ENCODE measurements around the gene EFEMP2.
A peak's percentile ranks its signal among the peaks of the same experiment; 100 is the strongest.

EFEMP2 gene

DNA sequence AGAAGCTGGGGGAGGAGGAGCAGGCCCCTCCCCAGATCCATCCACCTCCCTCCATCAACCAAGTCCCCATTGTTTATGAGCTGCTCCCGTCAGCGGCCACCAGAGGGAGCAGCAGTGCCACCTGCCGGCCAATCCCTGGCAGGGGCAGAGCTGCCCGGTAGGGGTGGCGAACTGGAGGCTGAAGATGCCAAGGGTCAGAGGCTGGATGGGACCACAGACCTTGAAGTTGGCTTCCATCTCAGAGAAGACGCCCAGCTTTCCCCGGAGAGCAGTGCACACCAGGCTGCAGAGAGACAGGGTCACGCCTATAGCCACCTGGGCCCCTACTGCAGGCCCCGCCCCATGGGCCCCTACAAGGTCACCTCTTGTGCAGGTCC lies 12.1 kb upstream of the EFEMP2 start:
- peak; percentile 41 for DNase-seq

GRCh38 chr11:65883786-65884715 lies 11.5 kb upstream of the EFEMP2 start:
- no peak for DNase-seq

DNA sequence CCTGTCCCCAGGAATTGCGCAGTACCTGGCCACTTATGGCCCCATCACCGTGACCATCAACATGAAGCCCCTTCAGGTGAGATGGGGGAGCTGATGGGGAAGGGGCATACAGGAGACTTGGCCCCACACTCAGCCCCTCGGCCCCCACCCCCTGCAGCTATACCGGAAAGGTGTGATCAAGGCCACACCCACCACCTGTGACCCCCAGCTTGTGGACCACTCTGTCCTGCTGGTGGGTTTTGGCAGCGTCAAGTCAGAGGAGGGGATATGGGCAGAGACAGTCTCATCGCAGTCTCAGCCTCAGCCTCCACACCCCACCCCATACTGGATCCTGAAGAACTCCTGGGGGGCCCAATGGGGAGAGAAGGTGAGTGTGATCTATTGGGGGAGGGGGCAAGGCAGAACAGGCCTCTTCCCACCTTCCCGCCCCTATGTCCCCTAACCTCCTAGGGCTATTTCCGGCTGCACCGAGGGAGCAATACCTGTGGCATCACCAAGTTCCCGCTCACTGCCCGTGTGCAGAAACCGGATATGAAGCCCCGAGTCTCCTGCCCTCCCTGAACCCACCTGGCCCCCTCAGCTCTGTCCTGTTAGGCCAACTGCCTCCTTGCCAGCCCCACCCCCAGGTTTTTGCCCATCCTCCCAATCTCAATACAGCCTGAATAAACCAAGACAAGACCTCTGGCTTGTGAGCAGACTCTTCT lies 10.6 kb upstream of the EFEMP2 start:
- no peak for DNase-seq

- DNase-seq: no peak
Observed at GRCh38 chr11:65882120-65883057, 9.8 kb upstream of the EFEMP2 start.

DNA sequence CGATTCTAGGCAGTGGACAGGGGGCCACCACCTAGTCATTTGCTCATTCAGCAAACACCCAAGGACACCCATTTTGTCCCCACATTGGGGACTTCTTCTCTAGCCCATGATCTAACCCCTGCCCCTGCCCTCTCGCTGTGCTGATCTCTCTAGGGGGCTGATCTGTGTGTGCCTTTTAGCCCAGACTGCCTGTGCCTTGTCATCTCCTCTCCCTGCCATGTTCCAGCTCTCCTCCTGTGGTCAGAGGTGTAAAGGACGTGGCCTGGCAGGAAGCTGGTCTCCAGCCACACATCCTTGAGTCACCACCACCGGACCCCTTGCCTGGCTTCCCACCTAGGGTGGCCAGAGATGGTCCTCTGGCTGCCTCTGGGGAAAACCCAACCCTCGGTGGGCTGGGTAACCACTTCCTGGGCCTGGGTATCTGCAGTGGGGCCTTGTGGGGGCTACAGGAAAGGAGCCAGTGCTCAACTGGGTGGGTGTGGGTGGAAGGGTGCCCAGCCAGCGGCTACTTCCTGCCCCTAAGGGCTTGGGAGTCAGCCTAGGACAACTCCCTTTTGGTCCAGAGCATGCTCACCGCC lies 8.3 kb upstream of the EFEMP2 start:
- DNase-seq: no peak

DNA sequence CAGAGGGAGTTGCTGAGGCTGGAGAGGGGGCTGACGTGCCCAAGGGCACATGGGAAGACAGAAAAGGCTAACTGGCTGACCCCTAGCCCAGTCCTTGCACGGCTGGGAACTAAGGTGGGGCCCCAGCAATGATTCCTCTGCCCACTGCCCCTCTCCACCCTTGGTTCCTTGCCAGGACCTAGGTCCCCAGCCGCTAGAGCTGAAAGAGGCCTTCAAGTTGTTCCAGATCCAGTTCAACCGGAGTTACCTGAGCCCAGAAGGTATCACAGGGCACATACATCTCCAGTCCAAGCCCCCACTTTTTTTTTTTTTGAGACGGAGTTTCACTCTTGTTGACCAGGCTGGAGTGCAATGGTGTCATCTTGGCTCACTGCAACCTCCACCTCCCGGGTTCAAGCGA lies 7.4 kb upstream of the EFEMP2 start:
- DNase-seq: no peak

GRCh38 chr11:65879617-65880016 lies 7.0 kb upstream of the EFEMP2 start, which contains the start of gene CTSW:
Gene CTSW, plus strand, starts transcription at chr11:65879837. Its CDS starts 18 bp downstream, at chr11:65879855.
- no peak for DNase-seq

DNA sequence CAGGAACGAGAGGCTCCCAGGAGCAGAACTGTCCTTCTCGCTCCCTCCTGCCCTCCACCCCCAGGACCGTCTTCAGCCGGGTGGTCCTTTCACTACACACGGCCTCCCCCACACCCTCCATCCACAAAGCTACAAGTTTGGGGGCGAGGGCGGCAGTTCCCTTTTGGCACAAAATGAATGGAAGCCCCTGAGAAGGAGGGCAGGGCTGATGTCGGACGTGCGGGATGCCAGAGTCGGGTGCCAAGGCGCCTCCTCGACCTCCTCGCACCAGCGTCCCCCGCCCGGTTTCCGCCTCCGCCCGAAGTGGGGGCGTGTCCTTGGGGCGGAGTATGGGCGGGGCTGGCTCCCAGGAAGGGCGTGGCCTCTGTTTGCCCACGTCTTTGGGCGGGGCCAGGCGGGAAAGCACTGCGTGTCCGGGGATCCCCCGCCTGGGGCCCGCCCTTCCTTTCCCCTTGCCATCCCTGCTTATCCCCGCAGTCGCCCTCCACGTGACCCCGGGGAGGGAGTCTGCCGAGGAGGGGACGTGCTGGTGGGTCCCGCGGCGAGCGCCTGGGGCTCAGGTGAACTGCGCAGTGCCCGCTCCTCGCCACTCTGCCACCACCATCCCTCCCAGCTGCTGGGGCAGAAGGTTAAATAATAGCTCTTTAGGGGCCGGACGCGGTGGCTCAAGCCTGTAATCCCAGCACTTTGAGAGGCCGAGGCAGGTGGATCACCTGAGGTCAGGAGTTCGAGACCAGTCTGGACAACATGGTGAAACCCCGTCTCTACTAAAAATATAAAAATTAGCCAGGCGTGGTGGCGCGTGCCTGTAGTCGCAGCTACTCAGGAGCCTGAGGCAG lies 937 bp upstream of the EFEMP2 start:
- peak; percentile 86 for DNase-seq

DNA sequence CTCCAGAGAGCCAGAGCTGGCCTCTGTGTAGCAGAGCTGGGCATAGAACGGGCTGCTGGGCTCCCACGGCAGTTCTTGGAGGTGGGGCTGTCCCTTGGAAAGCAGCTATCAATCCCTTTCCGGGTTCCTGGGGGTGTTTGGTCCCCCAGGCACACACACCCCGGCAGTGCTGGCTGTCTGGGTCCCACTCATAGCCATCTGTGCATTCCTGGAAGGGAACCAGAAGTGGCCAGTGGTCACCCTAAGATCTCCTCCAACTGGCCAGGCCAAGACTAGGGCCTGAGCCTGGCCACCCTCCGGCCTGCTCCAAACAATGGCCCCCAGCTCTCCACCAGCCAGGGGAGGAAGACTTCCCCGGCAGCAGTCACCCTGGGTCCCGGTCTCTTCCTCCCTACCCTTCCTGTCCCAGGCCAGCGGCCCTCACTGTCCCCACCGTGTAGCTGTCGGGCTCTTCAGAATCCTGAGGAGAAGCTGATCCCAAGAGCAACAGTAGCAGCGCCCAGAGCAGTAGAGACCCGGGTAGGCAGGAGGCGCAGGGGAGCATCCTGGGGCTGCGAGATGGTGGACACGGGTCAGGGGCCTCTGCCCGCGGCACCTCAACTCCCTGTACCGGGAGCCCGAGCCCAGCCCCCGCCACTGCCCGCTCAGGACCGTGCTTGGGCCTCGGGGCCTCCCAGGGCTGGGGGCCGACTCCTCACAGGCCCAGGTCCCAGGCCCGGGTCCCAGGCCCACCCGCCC lies 620 bp downstream of the EFEMP2 start:
- DNase-seq: no peak

DNA sequence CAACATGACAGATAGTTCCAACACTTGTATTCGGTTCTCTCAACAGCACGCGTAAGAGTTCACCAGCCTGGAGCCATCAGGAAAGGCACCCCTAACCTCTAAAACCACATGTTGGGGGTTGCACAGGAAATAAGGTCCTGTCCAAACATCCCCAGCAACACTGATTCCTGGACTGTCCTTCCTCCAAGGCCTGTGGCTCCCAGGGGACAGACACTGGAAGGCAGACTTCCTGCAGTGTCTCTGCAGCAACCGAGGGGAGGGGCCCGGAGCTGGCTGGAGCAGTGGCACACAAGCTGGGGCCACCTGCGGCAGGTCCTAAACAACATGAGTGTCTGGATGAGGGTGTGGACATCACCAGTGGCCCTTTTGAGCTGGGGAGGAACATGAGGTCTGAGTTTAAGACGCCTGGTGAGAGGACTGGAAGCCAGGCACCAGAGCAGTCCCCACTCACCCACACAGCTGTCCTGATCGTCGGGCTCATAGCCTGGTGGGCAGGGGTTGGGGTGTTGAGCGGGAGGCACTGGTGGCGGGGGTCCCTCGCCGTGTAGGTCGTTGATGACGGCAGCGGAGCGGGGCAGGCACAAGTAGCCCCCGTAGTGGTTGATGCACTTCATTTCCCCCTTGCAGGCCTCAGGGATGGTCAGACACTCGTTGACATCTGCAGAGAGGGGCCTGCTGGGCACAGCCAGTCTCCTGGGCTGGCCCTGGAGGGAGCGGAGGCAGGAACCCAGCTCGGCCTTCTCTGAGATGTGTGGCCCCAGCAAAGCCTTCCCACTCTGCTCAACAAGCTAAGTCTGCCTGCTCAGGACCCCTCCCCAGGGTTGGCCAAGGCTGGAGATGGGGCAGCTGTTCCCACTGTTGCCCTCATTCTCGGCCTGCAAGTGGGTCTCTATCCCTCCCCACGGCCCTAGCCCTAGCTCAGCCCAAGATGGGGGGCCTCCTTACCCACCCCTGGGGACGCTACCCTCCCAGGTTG lies 1.6 kb downstream of the EFEMP2 start:
- peak; percentile 66 for DNase-seq

DNA sequence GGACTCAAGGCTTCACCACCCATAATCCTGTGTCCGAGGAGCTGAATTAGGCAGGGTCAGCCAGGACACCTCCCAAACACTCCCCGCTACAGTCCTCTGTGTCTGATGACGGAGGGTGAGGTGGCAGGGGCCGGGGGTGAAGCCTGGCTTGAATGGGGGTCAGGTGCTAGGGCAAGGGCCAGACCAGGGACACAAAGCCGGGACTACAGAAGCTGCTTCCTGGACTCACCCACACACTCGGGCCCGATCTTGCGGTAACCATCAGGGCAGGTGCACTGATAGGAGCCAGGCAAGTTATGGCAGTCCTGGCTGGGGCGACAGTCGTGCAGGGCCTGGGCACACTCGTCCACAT lies 2.3 kb downstream of the EFEMP2 start:
- DNase-seq: no peak

GRCh38 chr11:65869643-65870306 lies 2.8 kb downstream of the EFEMP2 start:
- DNase-seq: no peak

- no peak for DNase-seq
Observed at GRCh38 chr11:65868907-65869306, 3.7 kb downstream of the EFEMP2 start.

GRCh38 chr11:65868076-65868667 lies 4.4 kb downstream of the EFEMP2 start:
- DNase-seq: no peak

DNA sequence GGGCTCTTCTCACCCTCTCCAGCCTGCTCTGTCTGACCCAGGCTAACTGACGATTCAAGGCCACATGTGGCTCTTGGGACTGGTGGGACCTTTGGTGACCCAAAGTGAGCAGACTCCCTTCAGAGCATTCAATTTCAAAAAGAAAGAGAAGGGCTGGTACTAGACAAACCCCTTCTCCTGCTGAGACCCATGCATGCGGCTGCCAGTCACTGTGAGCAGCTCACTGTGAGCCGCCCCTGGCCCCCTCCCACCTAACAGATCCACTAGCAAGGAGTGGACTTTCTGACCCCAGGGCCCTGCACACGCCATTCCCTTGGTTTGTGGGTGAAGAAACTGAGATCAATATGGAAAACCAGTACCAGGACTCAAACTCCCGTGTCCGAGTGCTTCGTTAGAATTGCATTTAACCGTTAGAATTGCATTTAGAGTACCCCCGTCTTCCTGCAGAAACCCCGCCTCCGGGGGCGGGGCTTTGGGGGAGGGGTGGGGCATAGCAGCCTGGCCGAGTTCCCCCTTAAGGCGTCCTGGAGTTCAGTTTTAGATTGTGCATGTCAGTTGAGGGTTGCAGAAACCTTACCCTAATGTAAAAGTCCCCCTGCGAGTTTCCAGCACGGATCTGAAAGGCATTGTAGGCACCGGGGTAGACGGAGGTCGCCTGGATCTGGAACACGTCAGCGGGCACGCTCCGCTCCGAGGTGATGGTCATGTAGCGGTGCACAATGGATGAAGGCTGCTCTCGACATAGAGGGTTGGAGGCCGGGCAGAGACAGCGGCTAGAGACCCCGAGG lies 5.1 kb downstream of the EFEMP2 start:
- DNase-seq: no peak

- no peak for DNase-seq
Observed at GRCh38 chr11:65866509-65867283, 5.9 kb downstream of the EFEMP2 start.

DNA sequence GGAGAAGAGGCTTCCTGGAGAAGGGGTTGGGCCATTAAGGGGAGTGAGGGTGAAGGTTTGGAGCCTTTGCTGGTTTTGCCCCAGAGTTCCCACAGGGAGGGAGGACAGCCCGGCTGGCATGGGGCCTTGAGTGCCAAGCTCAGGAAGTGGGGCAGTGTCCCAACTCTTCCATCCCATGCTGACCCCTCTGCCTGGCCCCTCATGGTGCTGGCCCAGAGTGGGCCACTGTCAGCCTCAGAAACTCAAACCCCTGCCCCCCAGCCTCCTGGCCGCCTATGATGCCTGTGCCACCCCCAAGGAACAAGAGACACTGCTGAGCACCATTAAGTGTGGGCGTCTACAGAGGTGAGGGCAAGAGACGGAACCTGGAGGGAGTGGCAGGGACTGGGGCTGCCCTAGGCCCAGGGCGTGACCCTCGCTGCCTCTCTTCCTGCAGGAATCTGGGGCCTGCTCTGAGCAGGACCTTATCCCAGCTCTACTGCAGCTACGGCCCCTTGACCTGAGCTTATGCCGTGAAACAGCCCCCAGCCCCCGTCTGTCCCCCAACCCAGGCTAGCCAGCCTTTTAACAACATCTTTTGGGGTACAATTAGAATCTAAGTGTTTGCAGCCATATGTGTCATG lies 6.9 kb downstream of the EFEMP2 start:
- DNase-seq: no peak

All from COR-L47 (cell line).